Midbrain (tissue), 1 donor: Measurements from ENCODE around the gene HSPA12B.

Experiments
- DNase-seq: peaks from one replicate; lab custom pipeline; 2025; lab: John Stamatoyannopoulos, UW

Gene HSPA12B

GRCh38 chr20:3767110-3767426, 34.6 kb downstream of the HSPA12B start:
- no peak for DNase-seq

DNA sequence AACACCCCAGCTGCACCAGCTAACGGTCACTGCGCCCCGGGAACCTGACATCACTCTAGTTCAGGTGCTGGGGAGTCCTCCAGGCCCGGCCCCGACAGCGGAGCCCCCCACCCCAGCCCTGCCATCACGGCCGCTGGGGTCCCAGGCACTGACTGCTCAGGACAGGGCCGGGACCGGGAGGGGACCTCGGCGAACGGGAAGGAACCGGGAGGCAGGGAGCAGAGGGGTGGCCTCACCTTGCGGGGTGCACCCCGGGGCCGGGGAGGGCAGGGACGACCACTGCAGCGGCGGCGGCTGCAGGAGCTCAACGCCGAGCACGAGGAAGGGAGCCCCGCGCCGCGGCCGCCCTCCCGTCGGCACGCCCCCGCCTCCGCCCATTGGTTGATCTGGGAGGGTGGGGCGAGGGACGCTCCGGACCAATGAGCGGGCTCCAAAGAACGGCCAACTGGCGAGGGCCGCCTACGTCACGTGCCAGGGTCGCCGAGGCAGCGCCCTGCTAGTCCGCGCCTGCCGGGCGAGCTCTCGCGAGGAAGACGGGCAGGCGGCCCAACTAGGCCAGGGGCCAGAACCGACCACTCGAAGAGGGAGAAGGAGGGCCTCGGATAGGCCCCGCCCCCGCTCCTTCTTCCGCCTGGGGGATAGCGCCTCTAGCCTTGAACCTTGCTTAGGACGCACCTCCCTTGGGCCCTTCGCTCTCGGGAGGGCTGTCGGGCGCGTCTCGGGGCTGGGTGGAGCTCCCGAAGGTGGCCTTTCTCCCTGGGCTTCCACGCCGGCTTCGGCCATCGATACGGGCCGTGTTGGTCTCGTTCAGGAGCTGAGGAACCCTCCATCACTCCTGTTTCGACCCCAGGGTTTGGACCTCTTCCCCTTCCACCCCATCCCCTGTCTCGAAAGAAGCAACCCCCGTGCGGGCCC, 35.2 kb downstream of the HSPA12B start, which contains the start of gene ADISSP:
TSS of gene ADISSP (minus strand) at position 327 of the 915 bp plus-strand sequence. CDS start 7,653 bp downstream, outside the sequence.
- peak; percentile 99 for DNase-seq

- peak; percentile 73 for DNase-seq
Observed at GRCh38 chr20:3768342-3769130, 36.1 kb downstream of the HSPA12B start.

DNA sequence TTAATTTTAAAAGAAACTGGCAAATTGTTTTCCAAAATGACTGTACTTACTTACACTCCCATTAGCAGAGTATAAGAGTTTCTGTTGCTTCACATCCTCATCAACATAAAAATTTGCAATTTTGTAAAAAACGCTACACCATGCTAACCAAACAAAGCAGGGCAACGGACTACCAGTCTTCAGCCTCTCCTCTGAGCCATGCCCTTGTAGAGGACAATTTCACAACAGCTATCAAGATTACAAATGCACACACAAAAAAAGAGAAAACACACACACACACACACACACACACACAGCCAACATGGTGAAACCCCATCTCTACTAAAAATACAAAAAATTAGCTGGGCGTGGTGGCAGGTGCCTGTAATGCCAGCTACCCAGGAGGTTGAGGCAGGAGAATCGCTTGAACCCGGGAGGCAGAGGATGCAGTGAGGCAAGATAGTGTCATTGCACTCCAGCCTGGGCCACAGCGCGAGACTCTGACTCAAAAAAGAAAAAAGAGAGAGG, 39.1 kb downstream of the HSPA12B start:
- no peak for DNase-seq

GRCh38 chr20:3775457-3776108, 43.1 kb downstream of the HSPA12B start:
- no peak for DNase-seq

GRCh38 chr20:3777381-3777715, 44.9 kb downstream of the HSPA12B start:
- DNase-seq = no peak

DNA sequence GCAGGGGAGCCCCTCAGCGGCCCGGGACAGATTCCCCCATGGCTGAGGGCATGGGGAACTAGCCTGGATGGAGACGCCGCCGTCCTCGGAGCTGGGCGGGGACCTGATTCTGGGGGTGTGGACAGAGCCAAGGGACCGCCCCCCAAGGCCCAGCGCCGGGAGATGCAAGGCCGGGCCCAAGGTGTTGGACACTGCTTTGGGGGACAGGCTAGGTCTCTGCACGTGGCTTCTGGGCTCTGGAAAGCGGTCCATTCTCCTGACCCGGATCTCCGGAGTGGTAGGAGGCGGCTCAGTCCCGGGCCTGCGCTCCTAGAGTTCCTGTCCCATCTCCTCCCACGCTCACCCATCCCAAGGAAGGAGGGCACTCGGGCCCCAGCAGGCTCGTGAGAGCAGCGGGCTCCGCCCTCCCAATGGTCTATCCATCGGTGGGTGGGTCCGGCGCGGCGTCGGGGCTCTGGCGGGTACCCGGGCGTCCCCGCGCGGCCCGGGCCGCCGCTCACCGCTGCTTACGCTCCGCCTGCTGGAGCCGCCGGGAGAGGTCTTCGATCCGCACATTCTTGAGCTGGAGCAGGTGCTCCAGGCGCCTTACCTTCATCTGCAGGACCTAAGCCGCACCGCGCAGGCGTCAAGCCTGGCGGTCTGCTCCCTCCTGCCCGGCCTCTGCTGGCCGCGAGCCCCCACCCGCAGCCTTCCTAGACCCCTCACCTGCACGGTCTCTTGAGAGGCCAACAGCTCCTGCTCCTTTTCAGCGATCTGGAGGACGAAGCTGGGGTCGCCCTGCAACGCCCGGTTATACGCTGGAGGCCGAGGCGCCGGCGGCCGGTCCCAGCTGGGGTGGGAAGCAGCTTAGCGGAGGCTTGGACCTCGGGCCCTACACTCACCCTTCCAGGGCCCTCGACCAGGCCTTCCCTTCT, 45.5 kb downstream of the HSPA12B start:
- DNase-seq = no peak

DNA sequence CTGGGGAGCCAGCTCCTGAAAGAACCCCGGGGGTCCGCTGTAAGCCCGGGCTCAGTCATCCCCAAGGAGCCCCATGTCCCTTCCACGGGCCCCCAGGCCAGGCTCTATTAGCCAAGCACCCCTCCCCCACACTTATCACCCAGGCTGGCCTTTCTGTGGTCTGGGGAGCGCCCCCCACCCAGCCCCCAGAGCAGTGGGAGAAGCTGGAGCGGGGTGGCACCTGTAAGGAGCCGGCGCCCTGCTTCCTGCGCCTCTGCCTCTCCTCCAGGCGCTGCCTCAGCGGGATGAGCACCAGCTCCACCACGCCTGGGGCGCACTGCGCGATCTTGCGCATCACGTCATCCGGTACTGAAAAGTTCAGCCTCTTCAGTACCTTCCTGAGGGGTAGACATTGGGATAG, 46.5 kb downstream of the HSPA12B start:
- no peak for DNase-seq

DNA sequence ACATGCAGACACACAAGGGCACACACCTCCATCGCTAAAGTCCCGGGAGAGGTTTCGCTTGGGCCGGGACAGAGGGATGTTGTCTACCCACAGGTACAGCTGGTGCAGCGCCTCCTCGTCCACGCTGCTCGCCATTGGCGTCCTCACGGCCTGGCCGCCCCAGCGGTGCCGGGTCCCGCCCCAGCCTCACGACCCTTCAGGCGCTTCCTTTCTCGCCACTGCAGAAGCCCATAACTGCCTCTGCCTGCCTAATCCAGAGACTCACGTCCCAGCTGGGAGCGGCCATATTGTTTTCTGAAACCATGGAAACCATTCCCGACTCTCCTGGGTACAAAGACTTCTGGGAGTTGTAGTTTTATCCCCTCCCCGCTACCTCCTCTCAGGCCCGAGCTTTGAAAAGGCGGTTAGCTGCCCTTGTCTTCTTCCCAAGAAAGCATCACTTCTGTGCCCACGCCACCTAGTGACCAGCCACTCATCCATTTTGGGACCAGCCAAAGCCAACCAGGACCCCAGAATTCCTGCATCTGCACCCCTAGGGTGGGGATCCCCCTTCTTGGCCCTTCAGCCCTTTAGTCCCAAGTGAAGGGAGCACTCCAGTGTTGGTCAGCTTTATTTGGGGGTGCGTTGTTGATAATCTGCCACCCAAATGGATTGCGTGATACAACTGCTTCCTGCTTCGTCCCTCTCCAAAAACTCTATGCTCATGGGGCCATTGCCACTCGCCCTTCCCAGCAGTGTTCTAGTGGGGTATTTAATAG, 48.8 kb downstream of the HSPA12B start, which contains the start of gene SPEF1:
TSS of gene SPEF1 (minus strand) at position 296 of the 758 bp plus-strand sequence. CDS start at position 135, 161 bp downstream.
- peak; percentile 91 for DNase-seq

- no peak for DNase-seq
Observed at GRCh38 chr20:3782597-3782996, 50.1 kb downstream of the HSPA12B start.

GRCh38 chr20:3783068-3783489, 50.6 kb downstream of the HSPA12B start:
- no peak for DNase-seq

DNA sequence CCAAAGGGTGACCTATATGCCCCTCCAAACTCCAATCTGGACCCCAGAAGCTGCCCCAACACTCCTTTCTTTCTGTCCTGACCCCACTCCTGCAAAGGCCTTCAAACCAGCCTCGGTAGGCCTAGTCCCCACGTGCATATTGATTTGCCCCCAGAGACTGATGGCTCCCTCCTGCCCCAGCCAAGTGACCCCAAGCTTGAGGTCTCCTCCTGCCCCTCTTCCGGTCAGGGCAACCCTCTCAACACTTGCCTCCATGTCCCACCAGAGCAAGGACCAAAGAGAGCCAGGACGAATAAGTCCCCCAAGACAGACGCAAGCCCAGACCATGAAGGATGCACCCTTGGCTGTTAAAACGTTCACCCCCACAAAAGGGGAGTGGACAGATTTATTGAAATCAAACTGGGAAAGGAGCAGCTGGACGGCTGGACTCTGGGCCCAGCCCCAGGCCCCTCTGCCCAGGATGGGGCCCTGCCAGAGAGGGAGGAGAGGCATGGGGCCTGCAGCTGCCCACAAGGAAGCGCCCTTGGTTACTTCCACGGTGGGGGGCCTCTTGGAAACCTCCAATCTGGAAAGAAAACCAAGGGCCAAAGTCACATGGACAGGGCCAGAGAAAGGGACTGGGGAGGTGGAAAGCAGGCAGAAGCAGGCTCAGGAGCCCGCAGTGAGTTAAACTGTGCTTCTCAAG, 51.2 kb downstream of the HSPA12B start:
- peak; percentile 27 for DNase-seq

DNA sequence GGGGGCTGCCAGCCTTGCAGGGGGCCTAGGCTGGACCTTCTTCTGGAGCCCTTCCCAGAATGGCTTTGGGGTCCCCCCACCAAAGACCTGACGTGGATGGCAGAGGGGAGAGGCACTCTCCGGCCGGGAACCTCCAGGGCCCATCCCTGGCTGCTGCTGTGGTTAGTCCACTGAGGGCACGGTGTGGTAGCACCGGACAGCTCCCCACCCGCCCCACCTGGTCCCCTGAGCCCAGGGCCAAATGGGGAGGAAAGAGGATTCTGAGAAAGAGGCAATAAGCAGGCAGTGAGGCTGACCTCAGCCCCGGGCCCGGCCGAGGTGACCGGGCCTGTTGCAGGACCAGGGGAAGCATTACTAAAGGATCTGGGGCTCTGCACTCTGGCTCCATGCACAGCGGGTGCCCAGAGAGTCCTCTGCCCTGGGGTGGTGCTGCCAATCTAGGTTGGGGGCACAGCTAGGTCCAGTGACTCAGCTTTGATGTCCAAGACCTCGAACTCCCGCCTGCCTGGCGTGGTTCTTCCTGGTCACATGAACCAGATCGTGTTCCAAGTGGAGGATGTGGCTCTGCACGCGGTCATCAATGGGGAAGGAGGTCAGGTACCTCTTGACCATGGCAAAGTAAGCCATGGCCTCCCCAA, 51.9 kb downstream of the HSPA12B start:
- DNase-seq = no peak

GRCh38 chr20:3784863-3785239, 52.4 kb downstream of the HSPA12B start:
- no peak for DNase-seq

DNA sequence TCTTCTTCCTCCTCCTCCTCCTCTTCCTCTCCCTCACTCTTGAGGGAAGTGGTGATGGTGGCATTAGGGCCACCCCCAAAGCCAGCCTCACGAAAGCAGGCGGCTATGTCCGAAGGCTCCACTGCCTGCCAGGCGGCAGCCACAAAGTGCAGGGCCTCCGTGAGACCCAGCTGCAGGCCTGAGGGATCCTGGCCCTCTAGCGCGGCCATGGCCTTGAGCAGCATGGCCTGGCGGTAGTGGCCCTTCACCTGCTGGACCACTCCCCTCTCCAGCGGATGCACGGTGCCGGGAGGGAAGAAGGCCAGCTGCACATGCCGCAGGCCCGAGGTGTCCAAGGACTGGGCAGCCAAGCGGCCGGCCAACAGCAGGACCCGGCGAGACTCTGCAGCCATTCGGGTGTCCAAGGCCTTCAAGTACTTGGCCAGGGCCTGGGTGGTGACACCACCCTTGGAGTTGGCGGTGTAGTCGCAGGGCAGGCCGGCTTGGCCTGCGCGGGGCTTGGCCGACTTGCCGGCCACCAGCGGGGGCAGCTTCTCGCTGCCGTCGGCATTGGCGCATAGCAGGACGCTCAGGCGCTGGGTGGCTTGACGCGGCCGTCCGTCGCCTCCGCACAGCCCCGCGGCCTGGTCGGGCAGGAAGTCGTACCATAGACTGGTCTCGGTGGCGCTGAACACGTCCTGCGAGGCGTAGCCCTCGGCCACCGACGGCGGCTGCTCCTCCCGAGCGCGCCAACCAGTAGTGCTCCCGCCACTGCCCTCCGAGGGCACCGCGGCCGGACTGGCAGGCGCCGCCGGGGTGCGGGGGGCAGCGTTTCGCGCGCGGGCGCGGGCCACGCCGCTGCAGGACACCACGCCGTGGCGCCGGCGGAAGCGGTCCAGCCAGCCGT, 53.0 kb downstream of the HSPA12B start:
- DNase-seq = no peak

DNA sequence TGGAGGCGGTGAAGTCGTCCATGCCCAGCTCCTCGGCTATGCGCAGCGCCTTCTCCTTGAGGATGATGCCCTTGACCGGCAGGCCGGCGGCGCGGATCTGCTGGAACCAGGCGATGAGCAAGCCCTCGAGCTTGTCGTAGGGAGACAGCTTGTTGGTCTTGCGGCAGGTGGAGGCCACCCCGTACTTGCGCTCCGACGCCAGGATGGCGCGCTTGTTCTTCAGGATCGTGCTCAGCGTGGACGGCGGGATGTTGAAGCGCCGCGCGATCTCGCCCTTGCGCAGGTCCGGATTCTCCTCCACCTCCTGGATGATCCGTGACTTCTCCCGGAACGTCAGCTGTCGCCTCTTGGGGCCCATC, 53.6 kb downstream of the HSPA12B start:
- DNase-seq = peak; percentile 23

- DNase-seq = peak; percentile 93
Observed at GRCh38 chr20:3786665-3787323, 54.3 kb downstream of the HSPA12B start, which contains the start of gene CENPB. TSS of gene CENPB (minus strand) at chr20:3786740. CDS start at chr20:3786483, 257 bp downstream.
